AML-193 (cell line): Measurements from ENCODE around the gene ITM2B.

Experiments used
- DNase-seq, 2 experiments: peaks; one replicate each; lab custom pipeline; 2025; lab: John Stamatoyannopoulos, UW

The ITM2B gene

GRCh38 chr13:48311223-48311622 lies 78.2 kb downstream of the ITM2B start:
- no peak for DNase-seq

GRCh38 chr13:48315969-48316650 lies 83.1 kb downstream of the ITM2B start:
- DNase-seq, result no peak

GRCh38 chr13:48316826-48317510 lies 84.0 kb downstream of the ITM2B start:
- DNase-seq, result no peak

- DNase-seq, result no peak
Observed at GRCh38 chr13:48317511-48318376, 84.7 kb downstream of the ITM2B start.

- DNase-seq, result no peak
Observed at GRCh38 chr13:48318377-48318811, 85.4 kb downstream of the ITM2B start.

GRCh38 chr13:48318821-48319511 lies 86.0 kb downstream of the ITM2B start:
- DNase-seq, result no peak
